ENCODE results near the gene CSNK1G1.
A peak's percentile ranks its signal among the peaks of the same experiment; 100 is the strongest.

The CSNK1G1 gene

GRCh38 chr15:64149893-64150578 is 205.9 kb downstream of the CSNK1G1 start:
- Histone ChIP-seq H3F3A (ENCODE audit: insufficient read depth) (peaks cover 29% of the 10 kb centered on the region), H3K4me2 (ENCODE audit: low read depth, low read length, poor library complexity, severe bottlenecking) (no peak overlapping the region), H3K4me3 (ENCODE audit: insufficient read depth, low read length, poor library complexity, severe bottlenecking) (no peak overlapping the region), H3K27me3 (ENCODE audit: low read length) (no peaks in the 10 kb centered on the region), H3K79me2 (ENCODE audit: insufficient read depth, low read length) (no peaks in the 10 kb centered on the region), H3K9ac (ENCODE audit: low read length) (no peak overlapping the region), H4K20me1 (ENCODE audit: low read depth, low read length) (no peaks in the 10 kb centered on the region), H3K27ac (ENCODE audit: low read depth, low read length) (no peak overlapping the region), H3K36me3 (ENCODE audit: low read length) (no peaks in the 10 kb centered on the region), H3K9me2 (replicated peaks; ENCODE audit: insufficient read depth, low read length) (no peaks in the 10 kb centered on the region), H2AFZ (ENCODE audit: low read depth, low read length, severe bottlenecking) (no peak overlapping the region), H3K9me3 (ENCODE audit: insufficient read depth, low read length) (no peaks in the 10 kb centered on the region)
- TF ChIP-seq CTCF (IDR thresholded peaks at IDR 0.05; ENCODE audit: insufficient read depth, low read length, poor library complexity, severe bottlenecking) = no peak

- TF ChIP-seq CTCF (IDR thresholded peaks at IDR 0.05; ENCODE audit: insufficient read depth, low read length, poor library complexity, severe bottlenecking) (peak; percentile 19), EZH2phosphoT487 (conservative IDR thresholded peaks at IDR 0.05; ENCODE audit: low read length) (no peak)
- Histone ChIP-seq H3F3A (ENCODE audit: insufficient read depth) (peaks cover 27% of the 10 kb centered on the region), H3K9ac (ENCODE audit: low read length) (no peak overlapping the region), H3K27me3 (ENCODE audit: low read length) (no peaks in the 10 kb centered on the region), H3K36me3 (ENCODE audit: low read length) (no peaks in the 10 kb centered on the region), H3K79me2 (ENCODE audit: insufficient read depth, low read length) (no peaks in the 10 kb centered on the region), H3K27ac (ENCODE audit: low read depth, low read length) (no peak overlapping the region), H3K4me2 (ENCODE audit: low read depth, low read length, poor library complexity, severe bottlenecking) (no peak overlapping the region), H3K9me2 (replicated peaks; ENCODE audit: insufficient read depth, low read length) (no peaks in the 10 kb centered on the region), H3K9me3 (ENCODE audit: insufficient read depth, low read length) (no peaks in the 10 kb centered on the region), H2AFZ (ENCODE audit: low read depth, low read length, severe bottlenecking) (no peak overlapping the region), H4K20me1 (ENCODE audit: low read depth, low read length) (no peaks in the 10 kb centered on the region), H3K4me3 (ENCODE audit: insufficient read depth, low read length, poor library complexity, severe bottlenecking) (no peak overlapping the region)
Observed at GRCh38 chr15:64149424-64149823, 206.5 kb downstream of the CSNK1G1 start.

- TF ChIP-seq CTCF (IDR thresholded peaks at IDR 0.05; ENCODE audit: insufficient read depth, low read length, poor library complexity, severe bottlenecking) (no peak), EZH2phosphoT487 (conservative IDR thresholded peaks at IDR 0.05; ENCODE audit: low read length) (no peak)
Observed at GRCh38 chr15:64148581-64148980, 207.4 kb downstream of the CSNK1G1 start.

More at GRCh38 chr15:64148581-64148980, 207.4 kb downstream of the CSNK1G1 start:
- no peaks in the 10 kb centered on the region for H4K20me1 ChIP-seq (ENCODE audit: low read depth, low read length)
- H3K9me2 ChIP-seq (replicated peaks; ENCODE audit: insufficient read depth, low read length) = no peaks in the 10 kb centered on the region
- H2AFZ ChIP-seq (ENCODE audit: low read depth, low read length, severe bottlenecking) = no peak overlapping the region
- H3K36me3 ChIP-seq (ENCODE audit: low read length) = no peaks in the 10 kb centered on the region; the same call in 1 of the 2 replicates
- H3K9me3 ChIP-seq (ENCODE audit: insufficient read depth, low read length) = no peaks in the 10 kb centered on the region
- H3K9ac ChIP-seq (ENCODE audit: low read length) = no peak overlapping the region
- H3K79me2 ChIP-seq (ENCODE audit: insufficient read depth, low read length) = no peaks in the 10 kb centered on the region
- no peak overlapping the region for H3K4me3 ChIP-seq (ENCODE audit: insufficient read depth, low read length, poor library complexity, severe bottlenecking)
- H3F3A ChIP-seq (ENCODE audit: insufficient read depth) = peaks cover 18% of the 10 kb centered on the region
- no peak overlapping the region for H3K27ac ChIP-seq (ENCODE audit: low read depth, low read length)
- no peak overlapping the region for H3K4me2 ChIP-seq (ENCODE audit: low read depth, low read length, poor library complexity, severe bottlenecking)
- no peaks in the 10 kb centered on the region for H3K27me3 ChIP-seq (ENCODE audit: low read length)
